HG03060 (cell line): ENCODE results near the gene ENC1.

Experiments
- ATAC-seq: cut with Tn5 transposase; IDR thresholded peaks from one replicate; pipeline ENCODE4 v1.9.1; 2021; ENCODE audit warnings: low read depth, moderate number of reproducible peaks; ENCODE audit not compliant: unreplicated experiment

The ENC1 gene

GRCh38 chr5:74616236-74617146, 24.0 kb downstream of the ENC1 start:
- no peak for ATAC-seq

- no peak for ATAC-seq
Measured at GRCh38 chr5:74613283-74613682, 27.2 kb downstream of the ENC1 start.

DNA sequence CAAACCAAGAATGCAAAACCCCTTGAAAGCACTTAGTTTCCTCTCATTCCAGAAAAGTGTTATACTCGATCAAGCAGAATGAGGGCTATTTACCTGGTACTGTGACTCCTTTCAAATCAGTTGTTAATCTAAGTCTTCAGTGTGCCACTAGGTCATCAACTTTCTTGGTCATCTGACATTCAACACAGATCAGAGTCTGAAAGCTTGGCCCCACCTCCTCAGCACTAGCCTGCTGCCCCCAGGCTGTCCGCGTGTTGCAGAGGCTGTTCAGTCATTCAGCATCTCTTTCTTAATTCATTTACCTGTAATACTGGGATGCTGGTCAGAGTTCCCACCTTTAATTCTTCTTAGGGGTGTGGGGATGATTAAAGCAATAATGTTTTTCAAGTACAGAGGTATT, 28.5 kb downstream of the ENC1 start:
- ATAC-seq = no peak

- ATAC-seq = no peak
Measured at GRCh38 chr5:74608736-74609601, 31.6 kb downstream of the ENC1 start.

DNA sequence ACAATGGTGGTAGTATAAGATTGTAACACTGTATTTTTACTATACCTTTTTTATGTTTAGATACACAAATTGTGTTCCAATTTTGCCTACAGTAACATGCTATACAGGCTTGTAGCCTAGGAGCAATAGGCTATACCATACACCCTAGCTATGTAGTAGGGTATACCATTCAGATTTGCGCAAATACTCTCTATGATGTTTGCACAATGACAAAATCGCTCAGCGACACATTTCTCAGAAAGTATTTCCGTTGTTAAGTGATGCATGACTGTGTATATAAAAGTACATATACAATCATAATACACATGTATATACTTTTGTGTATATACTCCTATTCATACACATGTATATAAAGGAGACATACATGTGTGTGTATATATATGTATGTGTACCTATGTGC, 34.8 kb downstream of the ENC1 start:
- no peak for ATAC-seq

- ATAC-seq = no peak
Measured at GRCh38 chr5:74603376-74603775, 37.2 kb downstream of the ENC1 start.

DNA sequence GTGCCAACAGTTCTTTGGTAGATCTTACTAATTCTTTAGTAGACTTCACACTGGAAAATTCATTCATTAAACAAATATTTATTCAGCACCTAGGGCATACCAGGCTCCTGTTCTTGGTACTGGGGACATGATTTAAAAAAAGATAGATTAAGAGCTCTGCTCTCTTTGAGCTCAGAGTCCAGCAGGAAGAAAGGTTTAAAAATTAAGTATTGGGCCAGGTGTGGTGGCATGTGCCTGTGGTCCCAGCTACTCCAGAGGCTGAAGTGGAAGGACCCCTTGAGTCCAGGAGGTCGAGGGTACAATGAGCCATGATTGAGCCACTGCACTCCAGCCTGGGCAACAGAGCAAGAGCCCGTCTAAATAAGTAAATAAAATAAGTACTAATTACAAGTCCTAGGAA, 41.4 kb downstream of the ENC1 start:
- ATAC-seq = no peak

- no peak for ATAC-seq
Measured at GRCh38 chr5:74598731-74599130, 41.8 kb downstream of the ENC1 start.

- ATAC-seq = no peak
Measured at GRCh38 chr5:74596927-74597326, 43.6 kb downstream of the ENC1 start.

DNA sequence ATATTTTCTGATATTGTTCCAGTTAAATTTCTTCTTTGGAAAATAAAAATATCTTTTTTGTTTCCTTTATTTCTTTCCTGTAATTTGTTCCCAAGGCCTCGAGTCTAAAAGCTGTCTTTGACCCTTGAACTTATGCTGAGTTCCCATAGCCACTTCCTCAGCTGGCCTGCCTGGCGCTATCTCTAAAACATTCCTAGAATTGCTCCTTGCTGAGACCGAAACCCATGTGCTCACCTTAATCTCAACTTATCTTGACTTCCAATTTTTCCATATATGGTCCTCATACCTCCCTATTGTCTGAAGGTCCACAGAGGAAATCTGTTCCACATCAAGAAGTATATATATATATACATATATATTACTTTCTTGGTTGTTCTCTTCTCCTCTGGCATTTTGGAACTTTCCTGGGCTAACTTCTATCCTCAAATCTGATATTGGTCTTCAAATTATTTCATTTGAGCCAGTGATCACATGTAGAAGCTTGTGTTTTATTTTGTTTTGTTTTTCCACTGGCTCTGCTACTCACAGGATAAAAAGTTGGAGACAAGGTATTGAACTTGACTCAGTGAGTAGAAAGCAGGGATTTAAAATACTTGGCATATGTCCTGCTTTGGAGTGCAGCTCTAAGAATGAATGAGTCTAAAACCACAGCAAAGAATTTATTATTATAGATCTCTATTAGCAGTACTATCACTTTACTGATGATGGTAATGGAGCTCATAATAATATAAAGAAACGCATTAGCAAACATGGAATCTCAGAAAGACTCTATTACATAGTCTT, 45.2 kb downstream of the ENC1 start:
- ATAC-seq = no peak

- no peak for ATAC-seq
Measured at GRCh38 chr5:74594137-74595040, 46.1 kb downstream of the ENC1 start.

DNA sequence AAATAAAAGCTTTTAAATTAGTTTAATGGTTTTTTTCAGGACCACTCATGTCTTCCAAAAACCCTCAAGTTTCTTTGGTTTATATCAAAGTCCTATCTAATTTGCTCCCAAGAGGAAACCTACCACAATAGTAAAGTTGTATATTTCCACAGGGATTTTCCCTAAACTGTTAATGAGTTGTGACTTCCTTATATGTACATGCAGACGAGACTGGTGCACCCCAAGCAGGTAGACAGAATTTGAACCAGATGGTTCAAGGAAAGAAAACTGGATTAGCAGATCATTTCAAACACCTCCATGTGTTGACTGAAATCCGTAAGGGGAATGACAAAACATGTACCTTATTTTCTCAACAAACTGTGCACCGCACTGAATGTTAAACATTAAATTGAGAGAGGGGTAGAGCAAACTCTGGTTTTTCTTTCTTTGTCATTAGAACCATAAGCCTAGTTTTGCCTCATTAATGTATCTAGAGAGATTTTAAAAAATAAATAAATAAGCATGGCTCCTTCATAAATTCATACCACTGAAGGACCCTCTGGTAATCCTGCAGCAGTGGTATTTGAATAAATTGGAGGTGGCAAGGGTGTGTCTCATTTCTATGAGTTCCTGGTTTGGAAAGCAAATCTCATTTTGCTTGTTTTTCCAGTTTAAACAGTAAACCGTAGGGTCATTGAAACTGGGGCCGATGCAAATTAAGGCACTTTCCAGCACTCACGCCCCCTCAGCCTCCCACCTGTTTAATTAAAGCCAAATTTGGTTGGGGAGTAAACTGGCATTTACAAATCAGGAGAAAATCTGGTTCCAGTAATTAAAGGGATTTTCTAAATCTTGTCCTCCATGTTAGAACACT, 51.1 kb downstream of the ENC1 start:
- no peak for ATAC-seq

DNA sequence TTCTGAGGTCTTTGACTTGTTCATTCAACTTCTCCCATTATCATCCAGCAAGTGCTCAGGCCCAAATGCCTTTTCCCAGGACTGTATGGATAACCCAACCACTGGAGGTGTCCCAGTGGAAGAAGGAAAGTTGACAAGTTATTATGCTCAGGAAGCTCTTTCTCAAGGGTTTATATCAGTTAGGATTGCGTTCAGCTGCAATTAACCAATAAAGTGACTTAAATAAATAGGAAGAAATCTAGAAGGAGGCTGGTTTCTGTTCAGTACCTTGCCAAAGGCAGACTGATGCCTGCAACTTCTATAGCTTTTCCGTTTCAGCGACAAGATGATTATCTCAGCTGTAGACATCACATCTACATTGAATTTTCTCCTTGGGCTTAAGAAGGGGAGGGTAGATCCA, 52.1 kb downstream of the ENC1 start:
- no peak for ATAC-seq

- ATAC-seq = no peak
Measured at GRCh38 chr5:74587890-74588289, 52.6 kb downstream of the ENC1 start.

DNA sequence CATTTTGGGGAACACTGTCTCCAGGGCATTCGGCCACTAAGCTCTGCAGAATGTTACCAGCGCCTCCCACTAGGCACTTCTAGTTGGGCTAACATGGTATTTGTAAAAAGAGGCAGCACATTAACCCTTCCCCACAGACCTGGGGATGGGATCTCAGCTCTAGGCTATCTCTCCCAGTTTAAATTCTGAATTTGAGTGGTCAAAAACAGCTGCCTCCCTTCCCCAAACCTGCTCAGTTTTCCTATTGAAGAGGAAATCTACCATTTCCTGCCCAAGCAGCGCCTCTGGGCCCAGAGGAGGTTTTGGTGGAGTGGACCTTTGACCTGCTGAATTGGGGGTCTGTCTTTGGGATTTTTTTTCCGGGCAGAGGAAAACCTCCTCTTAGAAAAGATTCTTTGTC, 53.2 kb downstream of the ENC1 start:
- no peak for ATAC-seq

GRCh38 chr5:74586856-74587255, 53.7 kb downstream of the ENC1 start:
- ATAC-seq = no peak

DNA sequence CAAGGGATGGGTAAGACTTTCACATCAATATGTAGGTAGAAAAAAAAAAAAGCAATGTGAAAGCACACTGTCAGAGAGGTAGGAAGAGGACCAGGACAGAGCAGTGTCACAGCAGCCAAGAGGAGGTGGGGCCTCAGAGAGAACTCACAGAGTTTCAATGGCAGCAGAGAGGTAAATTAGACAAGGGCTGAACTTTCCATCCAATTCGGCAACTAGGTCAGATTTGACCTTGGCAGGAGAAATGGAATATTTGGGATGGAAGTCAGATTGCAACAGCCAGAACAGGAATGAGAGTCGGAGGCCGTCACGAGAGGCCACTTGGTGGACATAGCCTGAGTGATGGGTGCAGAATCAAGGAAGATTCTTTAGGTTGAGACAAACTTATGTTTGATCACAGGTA, 57.7 kb downstream of the ENC1 start:
- ATAC-seq = no peak

- no peak for ATAC-seq
Measured at GRCh38 chr5:74581988-74582365, 58.6 kb downstream of the ENC1 start.

GRCh38 chr5:74580729-74581109, 59.8 kb downstream of the ENC1 start:
- no peak for ATAC-seq
